ENCODE data around the gene THOC2.
A peak's percentile ranks its signal among the peaks of the same experiment; 100 is the strongest.
"Not testable (repeated sequence)": the region's sequence is repeated elsewhere in the genome, so short reads cannot be mapped to it uniquely, and the experiment has no call there.

THOC2 gene, protein sequence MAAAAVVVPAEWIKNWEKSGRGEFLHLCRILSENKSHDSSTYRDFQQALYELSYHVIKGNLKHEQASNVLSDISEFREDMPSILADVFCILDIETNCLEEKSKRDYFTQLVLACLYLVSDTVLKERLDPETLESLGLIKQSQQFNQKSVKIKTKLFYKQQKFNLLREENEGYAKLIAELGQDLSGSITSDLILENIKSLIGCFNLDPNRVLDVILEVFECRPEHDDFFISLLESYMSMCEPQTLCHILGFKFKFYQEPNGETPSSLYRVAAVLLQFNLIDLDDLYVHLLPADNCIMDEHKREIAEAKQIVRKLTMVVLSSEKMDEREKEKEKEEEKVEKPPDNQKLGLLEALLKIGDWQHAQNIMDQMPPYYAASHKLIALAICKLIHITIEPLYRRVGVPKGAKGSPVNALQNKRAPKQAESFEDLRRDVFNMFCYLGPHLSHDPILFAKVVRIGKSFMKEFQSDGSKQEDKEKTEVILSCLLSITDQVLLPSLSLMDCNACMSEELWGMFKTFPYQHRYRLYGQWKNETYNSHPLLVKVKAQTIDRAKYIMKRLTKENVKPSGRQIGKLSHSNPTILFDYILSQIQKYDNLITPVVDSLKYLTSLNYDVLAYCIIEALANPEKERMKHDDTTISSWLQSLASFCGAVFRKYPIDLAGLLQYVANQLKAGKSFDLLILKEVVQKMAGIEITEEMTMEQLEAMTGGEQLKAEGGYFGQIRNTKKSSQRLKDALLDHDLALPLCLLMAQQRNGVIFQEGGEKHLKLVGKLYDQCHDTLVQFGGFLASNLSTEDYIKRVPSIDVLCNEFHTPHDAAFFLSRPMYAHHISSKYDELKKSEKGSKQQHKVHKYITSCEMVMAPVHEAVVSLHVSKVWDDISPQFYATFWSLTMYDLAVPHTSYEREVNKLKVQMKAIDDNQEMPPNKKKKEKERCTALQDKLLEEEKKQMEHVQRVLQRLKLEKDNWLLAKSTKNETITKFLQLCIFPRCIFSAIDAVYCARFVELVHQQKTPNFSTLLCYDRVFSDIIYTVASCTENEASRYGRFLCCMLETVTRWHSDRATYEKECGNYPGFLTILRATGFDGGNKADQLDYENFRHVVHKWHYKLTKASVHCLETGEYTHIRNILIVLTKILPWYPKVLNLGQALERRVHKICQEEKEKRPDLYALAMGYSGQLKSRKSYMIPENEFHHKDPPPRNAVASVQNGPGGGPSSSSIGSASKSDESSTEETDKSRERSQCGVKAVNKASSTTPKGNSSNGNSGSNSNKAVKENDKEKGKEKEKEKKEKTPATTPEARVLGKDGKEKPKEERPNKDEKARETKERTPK (N-terminal part only)

DNA sequence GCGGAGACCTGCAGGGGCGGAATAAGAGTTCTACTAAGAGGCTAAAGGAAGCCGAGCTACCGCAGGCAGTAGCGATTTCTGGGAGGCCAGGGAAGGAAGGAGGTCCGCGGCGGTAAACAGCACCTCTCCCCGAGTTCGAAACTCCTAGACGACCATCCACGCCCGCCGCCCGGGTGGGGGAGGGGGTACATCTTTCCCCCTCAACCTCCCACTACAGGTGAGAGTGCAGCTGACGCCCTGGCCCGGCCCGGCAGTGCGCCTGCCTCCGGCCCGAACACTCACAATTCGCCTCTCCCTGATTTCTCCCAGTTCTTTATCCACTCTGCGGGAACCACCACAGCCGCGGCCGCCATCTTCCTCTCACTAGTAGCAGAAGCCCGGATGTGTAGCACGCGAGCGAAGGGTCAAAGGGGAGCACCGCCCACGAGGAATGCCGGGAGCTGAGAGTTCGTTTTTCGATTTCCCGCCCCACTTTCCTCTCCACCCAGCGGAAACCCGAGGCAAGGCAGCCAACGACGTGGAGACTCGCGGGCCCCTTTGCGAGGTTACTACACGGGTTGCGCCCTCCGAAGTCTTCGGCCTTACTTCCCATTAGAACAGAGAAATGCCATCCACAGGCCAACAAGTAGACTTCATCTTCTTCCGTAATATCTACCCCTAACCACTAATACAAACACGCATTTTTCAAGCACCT is at the start of gene THOC2:
Gene THOC2, minus strand, starts transcription at position 383 of the 694 bp plus-strand sequence. Its CDS starts 30 bp downstream, at position 353.
- DNase-seq: peak in 55 of 56 donors; percentile 2 to 87 (median 60)

DNA sequence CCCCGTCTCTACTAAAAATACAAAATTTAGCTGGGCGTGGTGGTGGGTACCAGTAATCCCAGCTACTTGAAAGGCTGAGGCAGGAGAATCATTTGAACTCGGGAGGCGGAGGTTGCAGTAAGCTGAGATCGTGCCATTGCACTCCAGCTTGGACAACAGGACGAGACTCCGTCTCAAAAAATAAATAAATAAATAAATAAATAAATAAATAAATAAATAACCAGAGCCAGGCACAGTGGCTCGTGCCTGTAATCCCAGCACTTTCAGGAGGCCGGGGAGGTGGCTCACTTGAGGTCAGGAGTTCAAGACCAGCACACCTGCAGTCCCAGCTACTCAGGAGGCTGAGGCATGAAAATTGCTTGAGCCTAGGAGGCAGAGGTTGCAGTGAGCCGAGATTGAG is 48.9 kb upstream of the THOC2 start:
- not testable (repeated sequence) for DNase-seq

DNA sequence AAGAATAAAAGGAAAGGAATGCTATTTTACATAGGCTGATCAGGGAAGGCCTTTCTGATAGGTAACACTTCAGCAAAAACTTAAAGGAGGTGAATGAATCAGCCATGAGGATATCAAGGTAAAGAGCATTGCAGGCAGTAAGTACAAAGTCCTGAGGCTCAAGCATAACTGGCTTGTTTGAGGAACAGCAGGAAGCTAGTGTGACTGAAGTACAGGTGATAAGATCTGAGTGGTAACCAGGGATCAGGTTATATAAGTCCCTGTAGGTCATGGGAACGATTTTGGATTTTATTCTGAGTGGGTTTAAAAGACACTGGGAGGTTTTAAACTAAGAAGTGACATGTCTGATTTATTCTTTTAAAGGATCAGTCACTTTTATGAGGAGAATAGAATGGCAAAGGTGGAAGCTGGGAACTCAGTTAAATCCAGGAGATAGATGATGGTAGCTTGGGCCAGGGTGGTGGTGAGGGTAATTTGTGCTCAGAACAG is 47.1 kb upstream of the THOC2 start:
- no peak for DNase-seq

DNA sequence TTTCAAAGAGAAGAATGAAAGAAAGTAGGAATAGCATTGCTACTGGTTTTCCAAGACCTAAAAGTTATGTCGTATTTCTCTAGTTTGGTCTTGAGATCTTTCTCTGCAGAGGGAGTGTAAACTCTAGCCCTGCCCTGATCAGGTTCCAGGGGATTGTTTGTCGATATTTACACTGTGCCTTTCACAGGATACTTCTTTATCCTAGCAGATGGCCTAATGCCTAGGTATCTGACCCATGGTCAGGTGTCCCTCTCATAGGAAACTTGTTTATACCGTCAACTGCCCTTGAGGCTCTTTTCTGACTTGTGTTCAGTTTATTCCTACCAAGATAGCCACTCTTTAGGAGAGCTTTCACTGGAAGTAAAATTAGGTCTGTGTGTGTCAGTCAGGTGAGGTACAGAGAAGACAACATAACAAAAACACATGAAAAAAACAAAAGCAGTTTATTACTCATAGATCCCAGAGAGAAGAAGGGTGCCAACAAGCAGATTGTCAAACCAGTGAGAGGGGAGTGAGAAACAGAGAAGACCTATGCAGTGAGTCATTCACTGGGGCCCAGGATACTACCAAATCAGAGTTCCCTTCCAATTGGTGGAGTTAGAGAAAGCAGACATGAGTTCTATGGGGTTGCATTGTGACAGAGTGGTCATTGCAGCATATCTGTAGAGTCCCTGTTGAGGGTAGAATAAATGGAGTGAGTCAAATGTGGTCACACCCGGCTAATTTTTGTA is 40.6 kb upstream of the THOC2 start:
- DNase-seq: no peak

DNA sequence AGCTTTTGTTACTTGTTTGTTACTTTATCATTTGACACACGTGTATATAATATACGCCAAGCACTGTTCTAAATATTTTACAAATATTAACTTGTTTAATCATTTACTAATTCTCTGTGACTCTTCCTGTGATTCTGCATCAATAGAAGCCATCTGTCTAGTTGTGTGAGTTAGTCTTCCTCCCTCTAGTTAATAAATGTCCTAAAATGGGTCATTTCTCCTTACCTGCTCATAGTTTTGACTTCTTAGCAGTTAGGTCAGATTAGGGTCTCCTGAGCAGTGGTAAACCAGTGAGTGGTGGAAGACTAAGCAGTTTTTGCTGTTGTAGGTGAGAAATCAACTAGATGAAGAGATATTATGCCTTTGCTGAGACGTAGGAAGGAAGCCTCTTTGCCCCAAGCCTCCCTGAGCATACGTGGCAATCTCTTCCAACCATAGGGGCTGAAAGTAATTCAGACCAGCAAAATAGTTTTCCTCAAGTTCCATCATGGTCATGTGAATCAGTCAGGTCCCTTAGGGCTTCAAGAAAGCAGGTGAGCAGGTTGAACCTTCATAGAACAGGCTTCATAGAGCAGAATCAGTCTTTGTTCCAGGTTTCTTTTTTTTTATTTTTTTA is 38.7 kb upstream of the THOC2 start:
- DNase-seq: no peak

DNA sequence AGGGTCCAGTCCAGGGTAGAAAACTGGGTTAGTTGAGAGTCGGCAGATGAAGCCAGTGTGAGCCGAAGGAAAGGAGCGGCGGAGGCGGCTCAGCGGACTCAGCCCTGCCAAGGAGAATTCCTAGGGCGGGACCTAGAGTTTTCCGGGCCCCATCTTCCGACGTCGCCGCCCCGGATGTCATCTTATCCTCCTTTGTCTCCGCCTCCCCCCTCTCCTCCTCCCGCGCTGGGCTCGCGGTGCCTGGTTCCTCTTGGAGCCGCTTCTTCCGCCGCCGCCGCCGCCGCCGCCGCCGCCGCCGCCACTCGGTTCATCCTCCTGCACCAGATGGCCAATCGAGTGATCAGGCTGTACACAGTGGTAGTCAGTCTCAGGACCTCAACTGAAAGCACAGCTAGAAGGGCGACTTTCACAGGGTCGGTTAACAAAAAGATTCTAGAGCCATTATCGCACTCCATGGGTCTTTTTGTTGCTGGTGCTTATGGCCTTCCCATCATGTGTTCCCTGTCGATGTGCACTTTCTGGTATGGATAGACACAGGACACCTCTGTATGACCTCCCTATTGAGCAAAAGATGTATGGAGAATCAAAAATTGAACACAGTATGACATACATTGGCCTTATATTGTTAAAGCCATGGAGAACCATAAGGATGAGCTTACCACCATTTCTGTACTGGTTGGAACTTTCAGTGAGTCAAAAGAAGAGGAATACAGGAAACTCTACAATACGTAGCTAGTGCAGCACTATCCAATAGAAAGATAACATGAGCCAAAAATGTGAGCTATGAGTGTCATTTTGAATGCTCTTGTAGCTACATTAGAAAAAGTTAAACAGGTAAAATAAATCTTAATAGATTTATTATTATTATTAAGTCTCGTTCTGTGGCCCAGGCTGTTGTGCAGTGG is 32.4 kb upstream of the THOC2 start:
- DNase-seq: peak in 55 of 56 donors; percentile 4 to 85 (median 58)

DNA sequence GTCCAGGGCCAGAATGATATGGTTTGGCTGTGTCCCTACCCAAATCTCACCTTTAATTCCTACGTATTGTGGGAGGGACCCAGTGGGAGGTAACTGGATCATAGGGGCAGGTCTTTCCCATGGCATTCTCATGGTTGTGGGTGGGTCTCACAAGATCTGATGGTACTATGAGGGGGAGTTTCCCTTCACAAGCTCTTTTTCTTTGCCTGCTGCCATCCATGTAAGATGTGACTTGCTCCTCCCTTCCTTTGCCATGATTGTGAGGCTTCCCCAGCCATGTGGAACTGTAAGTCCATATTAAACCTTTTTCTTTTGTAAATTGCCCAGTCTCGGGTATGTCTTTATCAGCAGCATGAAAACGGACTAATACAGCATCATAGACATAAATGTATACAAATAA is 27.0 kb upstream of the THOC2 start:
- DNase-seq: not testable (repeated sequence)

DNA sequence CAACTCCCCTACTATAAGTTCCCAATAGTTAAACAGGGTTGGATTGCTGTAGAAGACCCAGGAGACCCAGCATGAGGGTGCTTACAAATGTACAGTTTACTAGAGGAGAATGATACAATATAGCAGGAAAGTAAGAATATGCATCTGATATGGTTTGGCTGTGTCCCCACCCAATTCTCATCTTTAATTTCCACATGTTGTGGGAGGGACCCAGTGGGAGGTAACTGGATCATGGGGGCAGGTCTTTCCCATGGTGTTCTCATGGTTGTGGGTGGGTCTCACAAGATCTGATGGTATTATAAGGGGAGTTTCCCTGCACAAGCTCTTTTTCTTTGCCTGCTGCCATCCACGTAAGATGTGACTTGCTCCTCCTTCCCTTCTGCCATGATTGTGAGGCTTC is 24.9 kb upstream of the THOC2 start:
- not testable (repeated sequence) for DNase-seq

DNA sequence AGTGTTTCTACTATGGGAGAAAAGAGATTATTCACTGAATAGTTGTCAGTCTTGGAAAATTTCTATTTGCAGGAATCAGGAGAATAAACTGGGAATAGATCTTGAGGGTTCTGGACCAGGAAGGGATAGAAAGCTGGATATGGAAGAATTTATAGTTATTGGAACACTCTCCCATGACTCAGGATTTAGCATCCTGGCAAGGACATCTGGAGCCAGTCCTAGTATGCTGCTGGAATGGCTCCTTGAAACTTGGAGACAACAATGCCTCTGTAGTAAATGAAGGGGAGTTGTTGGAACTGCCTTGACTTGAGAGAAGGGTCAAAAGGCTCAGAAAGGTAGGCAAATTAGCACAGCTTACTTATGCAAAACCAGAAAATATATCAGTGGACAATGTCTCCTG is 23.5 kb upstream of the THOC2 start:
- DNase-seq: no peak

DNA sequence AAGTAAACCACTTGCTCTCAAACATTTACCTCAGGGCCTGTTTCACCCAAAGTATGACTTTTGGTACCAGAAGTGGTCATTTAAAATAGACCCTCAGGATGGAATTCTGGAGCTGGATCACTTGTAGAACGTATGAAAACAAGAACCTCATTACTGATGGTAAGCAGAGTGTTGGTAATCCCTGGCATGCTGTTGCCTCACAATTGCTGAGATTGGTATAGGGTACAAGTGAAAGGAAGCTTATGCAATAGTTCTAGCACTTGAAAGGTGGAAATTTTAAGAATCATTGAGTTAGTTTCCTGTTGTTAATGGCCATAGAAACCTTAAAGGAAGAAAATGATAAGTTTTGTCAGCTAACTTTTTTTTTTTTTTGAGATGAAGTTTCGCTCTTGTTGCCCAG is 22.3 kb upstream of the THOC2 start:
- DNase-seq: no peak

DNA sequence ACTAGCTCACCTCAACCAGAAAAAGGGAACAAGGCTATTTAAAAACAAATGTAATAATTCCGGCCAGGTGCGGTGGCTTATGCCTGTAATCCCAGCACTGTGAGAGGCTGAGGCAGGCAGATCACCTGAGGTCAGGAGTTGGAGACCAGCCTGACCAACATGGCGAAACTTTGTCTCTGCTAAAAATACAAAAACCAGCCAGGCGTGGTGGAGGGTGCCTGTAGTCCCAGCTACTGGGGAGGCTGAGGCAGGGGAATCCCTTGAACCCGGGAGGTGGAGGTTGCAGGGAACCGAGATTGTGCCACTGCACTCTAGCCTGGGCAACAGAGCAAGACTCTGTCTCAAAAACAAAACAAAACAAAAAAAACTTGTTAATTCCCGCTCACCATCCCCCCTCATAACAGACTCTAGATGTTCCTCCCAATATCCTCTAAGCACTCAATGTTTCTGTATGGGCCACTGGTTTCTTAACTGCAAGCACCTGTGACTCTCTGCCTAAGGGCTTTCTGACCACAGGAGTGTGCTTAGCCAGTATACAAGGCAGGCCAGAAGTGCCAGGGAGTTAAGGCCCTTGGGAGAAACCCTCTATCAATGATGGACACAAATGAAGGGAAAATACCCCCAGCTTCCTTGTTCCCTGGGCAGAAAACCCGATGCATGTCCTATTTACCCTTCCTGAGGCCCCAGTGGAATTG is 21.0 kb upstream of the THOC2 start:
- DNase-seq: no peak

DNA sequence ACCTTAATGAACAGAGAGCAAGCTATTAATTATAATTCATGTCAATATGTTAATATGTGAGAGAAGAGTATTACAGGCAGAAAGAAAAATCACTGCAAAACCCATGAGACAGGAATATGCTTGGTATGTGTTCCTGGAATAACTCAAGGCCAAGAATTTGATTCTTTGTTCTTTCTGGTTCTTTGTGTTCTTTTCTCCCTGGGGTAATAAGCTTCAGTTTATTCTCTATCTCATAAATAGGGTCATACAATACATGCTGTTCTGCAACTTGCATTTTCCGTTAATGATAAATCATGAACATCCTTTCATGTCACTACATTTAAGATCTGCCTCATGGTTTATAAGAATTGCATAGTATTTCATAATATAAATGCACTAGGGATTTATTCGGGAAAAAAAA is 16.8 kb upstream of the THOC2 start:
- DNase-seq: no peak

DNA sequence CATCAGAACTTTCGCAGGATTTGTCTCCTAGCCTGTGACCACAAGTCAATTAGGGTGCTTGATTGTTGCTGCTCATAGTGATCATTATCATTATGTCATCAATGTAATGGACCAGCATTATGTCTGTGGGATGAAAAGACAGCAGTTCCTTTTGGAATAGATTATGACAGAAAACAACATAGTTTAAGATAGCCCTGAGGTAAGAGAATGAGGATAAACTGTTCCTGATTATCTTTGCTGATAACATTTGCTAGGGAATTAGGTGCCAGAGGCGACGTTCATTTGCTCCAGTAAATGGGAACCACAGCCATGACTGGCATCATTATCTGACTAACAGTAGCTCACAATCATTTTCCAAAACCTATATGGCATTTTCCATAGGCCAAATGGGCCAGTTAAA is 12.7 kb upstream of the THOC2 start:
- no peak for DNase-seq

DNA sequence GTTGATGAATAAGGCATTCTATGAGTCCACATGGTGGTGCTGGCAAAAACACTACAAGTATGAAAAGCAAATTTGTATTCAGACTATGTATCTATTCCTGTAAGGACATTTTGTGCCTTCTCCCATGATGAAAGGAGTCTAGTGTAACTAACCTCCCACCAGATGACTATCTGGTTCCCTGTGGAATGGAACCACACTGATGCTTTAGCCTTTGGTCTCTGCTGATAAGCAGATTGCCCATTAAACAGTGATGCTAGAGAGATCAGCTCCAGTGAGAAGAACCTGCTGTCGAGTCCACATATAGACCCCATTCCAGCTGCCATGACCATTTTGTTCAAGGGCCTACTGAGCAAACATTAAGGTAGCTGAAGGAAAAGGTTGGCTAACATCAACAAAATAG is 10.5 kb upstream of the THOC2 start:
- DNase-seq: no peak

DNA sequence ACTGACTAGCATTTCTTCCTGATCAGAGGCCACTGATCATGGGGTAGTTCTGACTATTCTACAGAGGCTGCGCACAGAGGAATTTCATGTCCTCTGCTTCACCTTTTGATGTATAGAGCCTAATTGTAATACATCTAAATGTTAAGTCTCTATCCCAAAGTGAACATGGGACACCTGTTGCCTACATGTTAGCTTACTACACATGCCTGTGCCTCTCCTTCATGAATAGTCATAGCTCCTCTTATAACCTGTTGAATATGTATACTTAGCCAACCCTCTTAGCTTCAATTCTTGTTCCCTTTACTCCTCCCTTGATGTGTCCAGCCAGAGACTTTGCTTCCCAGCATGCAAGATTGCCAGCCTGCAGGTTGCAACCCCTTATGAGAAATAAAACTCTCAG is 9.6 kb upstream of the THOC2 start:
- no peak for DNase-seq

DNA sequence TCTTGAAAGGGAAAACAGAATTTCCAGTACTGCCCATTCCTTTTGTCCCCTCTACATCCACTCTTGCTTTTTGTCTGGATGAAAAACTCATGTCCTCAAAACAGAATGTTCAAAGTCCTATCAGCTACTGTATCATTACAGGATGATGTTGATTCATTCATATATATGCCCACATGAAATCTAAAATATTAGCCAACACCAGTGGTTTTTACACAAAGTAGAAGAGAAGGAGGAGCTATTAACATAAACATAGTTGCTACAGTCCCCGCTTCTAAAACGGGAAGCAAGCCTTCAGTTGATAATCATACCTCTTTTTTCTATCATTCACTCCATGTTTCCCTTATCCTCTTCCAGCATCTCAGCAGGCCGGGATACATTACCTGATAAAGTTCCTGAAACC is 7.7 kb upstream of the THOC2 start:
- DNase-seq: no peak

DNA sequence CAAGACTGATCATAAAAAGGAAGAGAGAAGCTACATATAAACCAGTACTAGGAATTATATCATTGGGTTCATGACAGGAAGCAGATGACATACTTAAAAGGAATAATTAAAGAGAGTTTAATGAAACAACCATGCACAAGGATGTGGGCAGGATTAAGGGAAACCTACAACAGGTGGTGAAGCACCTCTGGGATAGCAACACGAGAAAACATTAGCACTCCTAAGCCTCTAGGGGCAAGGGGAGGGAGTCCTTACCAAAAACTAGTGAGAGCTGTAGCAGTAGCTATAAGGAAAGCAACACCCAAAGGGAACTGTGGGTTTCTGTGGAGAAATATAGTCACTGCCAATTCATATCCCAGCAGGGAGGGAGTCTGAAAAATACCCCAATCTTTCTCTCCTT is 7.2 kb upstream of the THOC2 start:
- no peak for DNase-seq

DNA sequence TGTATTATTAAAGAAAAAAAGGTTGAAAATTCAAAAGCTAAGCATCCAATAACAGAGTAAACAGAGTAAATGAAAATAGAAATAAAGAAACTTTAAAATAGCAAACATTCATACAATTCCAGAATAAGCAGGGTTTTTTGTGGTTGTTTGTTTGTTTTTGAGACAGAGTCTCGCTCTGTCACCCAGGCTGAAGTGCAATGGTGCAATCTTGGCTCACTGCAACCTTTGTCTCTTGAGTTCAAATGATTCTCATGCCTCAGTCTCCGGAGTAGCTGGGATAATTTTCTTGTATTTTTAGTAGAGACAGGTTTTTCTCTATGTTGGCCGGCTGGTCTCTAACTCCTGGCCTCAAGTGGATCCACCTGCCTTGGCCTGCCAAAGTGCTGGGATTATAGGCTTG is 6.6 kb upstream of the THOC2 start:
- DNase-seq: no peak
